Fibroblast of lung (primary cell): ENCODE measurements around the gene NAV3. TPM values are rescaled to one million over a fixed set of nuclear protein-coding genes. Genes with fewer than 3 reads are reported as not detected.

Experiments used
- DNase-seq, 2 donors: peaks; one replicate each; pipeline versions ENCODE4 v3.0.0 to v3.0.0-alpha.2; 2010; ENCODE audit warnings: low read depth in 2 of 2
- H2AFZ ChIP-seq: 2 replicates; pipeline ENCODE4 v1.5.1; 2012; ENCODE audit warnings: low read length, control low read depth, inconsistent platforms
- H3K27ac ChIP-seq: 2 replicates; pipeline ENCODE4 v1.5.1; 2011; ENCODE audit warnings: low read length, control low read depth; ENCODE audit not compliant: insufficient read depth
- H3K27me3 ChIP-seq: 2 replicates; pipeline ENCODE4 v1.5.1; 2011; ENCODE audit warnings: mild to moderate bottlenecking, low read length; ENCODE audit not compliant: control insufficient read depth, insufficient read depth
- H3K36me3 ChIP-seq: 2 replicates; pipeline ENCODE4 v1.5.1; 2011; ENCODE audit warnings: low read length; ENCODE audit not compliant: control insufficient read depth, insufficient read depth
- H3K4me1 ChIP-seq: 2 replicates; pipeline ENCODE4 v1.5.1; 2011; ENCODE audit warnings: low read length; ENCODE audit not compliant: control insufficient read depth, insufficient read depth; ENCODE audit errors: extremely low read depth
- H3K4me2 ChIP-seq: 2 replicates; pipeline ENCODE4 v1.5.1; 2011; ENCODE audit warnings: low read length, control low read depth; ENCODE audit not compliant: insufficient read depth; ENCODE audit errors: extremely low read depth
- H3K4me3 ChIP-seq, 4 experiments: fragments of 200-600 bp in 1 of 4; sonication (generic) in 1 of 4; replicated peaks in 1 of 4; 2 replicates each; pipeline ENCODE4 v1.5.1; 2011 to 2016; ENCODE audit warnings: low read length in 4 of 4, low read depth in 3 of 4, mild to moderate bottlenecking in 3 of 4, control low read depth in 2 of 4, inconsistent platforms in 1 of 4, mixed read lengths in 1 of 4; ENCODE audit not compliant: insufficient read depth in 1 of 4; ENCODE audit errors: control extremely low read depth in 1 of 4
- H3K79me2 ChIP-seq: 2 replicates; pipeline ENCODE4 v1.5.1; 2012; ENCODE audit warnings: mild to moderate bottlenecking, low read length, inconsistent platforms; ENCODE audit not compliant: control insufficient read depth, insufficient read depth
- H3K9ac ChIP-seq: 2 replicates; pipeline ENCODE4 v1.5.1; 2011; ENCODE audit warnings: mild to moderate bottlenecking, low read length, control low read depth; ENCODE audit not compliant: insufficient read depth
- H3K9me3 ChIP-seq: 2 replicates; pipeline ENCODE4 v1.5.1; 2012; ENCODE audit warnings: low read depth, low read length; ENCODE audit not compliant: control insufficient read depth, insufficient read depth
- H4K20me1 ChIP-seq: 2 replicates; pipeline ENCODE4 v1.5.1; 2011; ENCODE audit warnings: low read length; ENCODE audit not compliant: control insufficient read depth, insufficient read depth; ENCODE audit errors: extremely low read depth
- EZH2 ChIP-seq: IDR thresholded peaks from 2 replicates; pipeline ENCODE4 v1.5.1; 2012; ENCODE audit warnings: low read length, control low read depth, mild to moderate bottlenecking; ENCODE audit errors: missing control alignments
- polyA plus RNA-seq, 2 donors: library from polyadenylated mRNA; depleted of rRNA in 1 of 2; stranded (reverse) in 1 of 2; unstranded in 1 of 2; fragments of >200 nt; gene quantifications; 2 replicates each; pipeline ENCODE4 v1.2.1, GENCODE V29; 2011 to 2012; ENCODE audit warnings: missing spikeins in 1 of 2
- total RNA-seq: library from RNA; depleted of rRNA; stranded (reverse); fragments of >200 nt; gene quantifications from 2 replicates; pipeline ENCODE4 v1.2.1, GENCODE V29; 2014
- TF ChIP-seq, protein P1 (sequence below), 2 donors: IDR thresholded peaks in 1 of 2; conservative IDR thresholded peaks in 1 of 2; 1 replicate in 1 of 2; 2 replicates in 1 of 2; pipeline ENCODE4 v1.5.1; 2011 to 2012; ENCODE audit warnings: low read length in 2 of 2, control low read depth in 1 of 2, inconsistent platforms in 1 of 2, low read depth in 1 of 2, mild to moderate bottlenecking in 1 of 2

NAV3 gene
- total and polyA plus RNA-seq, 2 donors (not counting 1 experiment from before 2014, with no cell fraction given), result 30.8 to 60.6 TPM

DNA sequence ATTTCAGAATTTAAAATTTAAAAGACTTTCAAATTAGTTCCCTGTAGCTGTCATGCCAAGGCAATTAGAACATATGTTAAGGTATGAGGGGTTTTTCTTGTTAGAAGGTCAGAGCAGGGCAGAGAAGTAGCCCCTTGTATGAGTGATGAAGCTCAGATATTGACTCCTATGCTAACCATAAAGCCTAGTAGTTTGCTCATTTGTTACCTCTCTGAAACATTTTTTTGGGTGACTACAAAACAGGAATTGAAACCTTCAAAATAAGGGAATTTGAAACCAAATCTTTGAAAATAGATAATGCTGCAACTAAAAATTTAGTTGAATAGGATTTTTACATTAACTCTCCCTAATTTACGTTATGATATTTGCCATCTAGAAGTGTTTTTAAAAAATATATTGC, 333.5 kb downstream of the NAV3 start:
- Histone ChIP-seq H3K4me2 (no peak overlapping the region), H3K9me3 (no peaks in the 10 kb centered on the region), H4K20me1 (no peaks in the 10 kb centered on the region), H3K4me3 (no peak overlapping the region), H3K27ac (no peak overlapping the region), H2AFZ (no peak overlapping the region), H3K79me2 (no peaks in the 10 kb centered on the region), H3K36me3 (no peaks in the 10 kb centered on the region), H3K27me3 (no peaks in the 10 kb centered on the region), H3K4me1 (no peaks in the 10 kb centered on the region), H3K9ac (no peak overlapping the region)
- DNase-seq, result no peak
- TF ChIP-seq EZH2, result no peak
- TF ChIP-seq, protein P1, sequence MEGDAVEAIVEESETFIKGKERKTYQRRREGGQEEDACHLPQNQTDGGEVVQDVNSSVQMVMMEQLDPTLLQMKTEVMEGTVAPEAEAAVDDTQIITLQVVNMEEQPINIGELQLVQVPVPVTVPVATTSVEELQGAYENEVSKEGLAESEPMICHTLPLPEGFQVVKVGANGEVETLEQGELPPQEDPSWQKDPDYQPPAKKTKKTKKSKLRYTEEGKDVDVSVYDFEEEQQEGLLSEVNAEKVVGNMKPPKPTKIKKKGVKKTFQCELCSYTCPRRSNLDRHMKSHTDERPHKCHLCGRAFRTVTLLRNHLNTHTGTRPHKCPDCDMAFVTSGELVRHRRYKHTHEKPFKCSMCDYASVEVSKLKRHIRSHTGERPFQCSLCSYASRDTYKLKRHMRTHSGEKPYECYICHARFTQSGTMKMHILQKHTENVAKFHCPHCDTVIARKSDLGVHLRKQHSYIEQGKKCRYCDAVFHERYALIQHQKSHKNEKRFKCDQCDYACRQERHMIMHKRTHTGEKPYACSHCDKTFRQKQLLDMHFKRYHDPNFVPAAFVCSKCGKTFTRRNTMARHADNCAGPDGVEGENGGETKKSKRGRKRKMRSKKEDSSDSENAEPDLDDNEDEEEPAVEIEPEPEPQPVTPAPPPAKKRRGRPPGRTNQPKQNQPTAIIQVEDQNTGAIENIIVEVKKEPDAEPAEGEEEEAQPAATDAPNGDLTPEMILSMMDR (conservative IDR thresholded peaks at IDR 0.05 in 1 of 2, IDR thresholded peaks at IDR 0.05 in 1 of 2; ENCODE audit: low read depth in 1 of 2, low read length in 2 of 2), result no peak

DNA sequence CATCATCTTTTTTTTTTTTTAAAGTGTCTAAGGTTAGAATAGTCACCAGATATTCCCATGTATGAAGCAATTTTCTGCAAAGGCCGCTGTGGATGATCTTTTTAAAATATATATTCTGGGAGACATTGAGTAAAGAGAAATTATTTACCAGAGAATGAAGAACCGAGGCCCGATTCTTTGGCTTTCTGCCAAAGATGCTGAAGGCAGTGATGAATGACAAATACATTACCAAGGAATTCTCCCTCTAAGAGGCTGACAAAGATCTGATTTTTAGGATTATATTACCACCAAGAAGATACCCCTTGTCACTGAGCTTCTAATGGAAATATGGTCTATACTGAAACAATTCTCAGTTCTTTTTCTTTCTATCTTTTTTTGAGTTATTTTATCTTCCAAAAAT, 336.8 kb downstream of the NAV3 start:
- peak in 1 of 2 donors; percentile 6 for DNase-seq
- H3K27ac ChIP-seq, result no peak overlapping the region

DNA sequence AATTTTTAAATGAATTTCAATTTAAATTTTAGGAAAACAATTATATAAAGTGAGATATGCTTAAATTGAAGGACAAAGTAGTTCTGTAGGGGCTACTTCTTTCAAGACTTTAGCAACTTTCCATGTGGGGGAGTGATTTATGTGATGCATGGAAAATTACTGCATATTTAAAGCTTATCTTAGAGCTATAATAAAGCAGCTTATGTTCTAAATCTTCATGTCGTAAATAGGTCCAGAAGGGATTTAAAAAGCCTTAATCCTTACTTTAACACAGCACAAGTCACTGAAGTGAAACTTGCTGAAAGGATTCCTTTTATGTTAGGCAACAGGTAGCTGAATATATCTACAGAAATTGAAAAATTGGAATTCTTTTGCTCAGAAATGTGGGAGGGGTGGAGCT, 340.4 kb downstream of the NAV3 start:
- no peaks in the 10 kb centered on the region for H3K36me3 ChIP-seq
- no peak overlapping the region for H2AFZ ChIP-seq
- H3K9ac ChIP-seq, result no peak overlapping the region
- H3K4me2 ChIP-seq, result no peak overlapping the region
- TF ChIP-seq EZH2, result no peak
- TF ChIP-seq, protein P1 (conservative IDR thresholded peaks at IDR 0.05 in 1 of 2, IDR thresholded peaks at IDR 0.05 in 1 of 2; ENCODE audit: low read depth in 1 of 2, low read length in 2 of 2), result no peak
- no peaks in the 10 kb centered on the region for H3K4me1 ChIP-seq
- no peaks in the 10 kb centered on the region for H3K79me2 ChIP-seq
- DNase-seq, result no peak
- no peaks in the 10 kb centered on the region for H3K9me3 ChIP-seq
- H3K27me3 ChIP-seq, result no peaks in the 10 kb centered on the region
- no peak overlapping the region for H3K27ac ChIP-seq
- H4K20me1 ChIP-seq, result no peaks in the 10 kb centered on the region
- H3K4me3 ChIP-seq, result no peak overlapping the region

More for the DNA sequence above, 336.8 kb downstream of the NAV3 start:
- Histone ChIP-seq H3K4me1 (no peaks in the 10 kb centered on the region), H3K79me2 (no peaks in the 10 kb centered on the region), H3K4me2 (no peak overlapping the region), H4K20me1 (no peaks in the 10 kb centered on the region), H3K27me3 (no peaks in the 10 kb centered on the region), H3K9ac (no peak overlapping the region), H2AFZ (no peak overlapping the region), H3K36me3 (no peaks in the 10 kb centered on the region), H3K4me3 (no peak overlapping the region), H3K9me3 (no peaks in the 10 kb centered on the region)
- no peak for TF ChIP-seq EZH2
- TF ChIP-seq, protein P1 (conservative IDR thresholded peaks at IDR 0.05 in 1 of 2, IDR thresholded peaks at IDR 0.05 in 1 of 2; ENCODE audit: low read depth in 1 of 2, low read length in 2 of 2), result no peak
